Tibial artery (tissue), 4 donors: ENCODE results near the gene MAN2B2.

Experiments
- DNase-seq, 2 donors: peaks; one replicate each; pipeline ENCODE4 v3.0.0-alpha.2; 2019
- H3K27ac ChIP-seq, 2 donors: fragments of 200-600 bp; sonication (generic) in 1 of 2; 1 replicate in 1 of 2; 2 replicates in 1 of 2; pipeline ENCODE4 v1.5.1; 2018 to 2019; ENCODE audit warnings: mild to moderate bottlenecking in 1 of 2
- H3K27me3 ChIP-seq, 2 donors: fragments of 200-600 bp; sonication (generic) in 1 of 2; one replicate each; pipeline versions ENCODE4 v1.5.1 to v1.6.0; 2016 to 2019
- H3K36me3 ChIP-seq, 3 donors: fragments of 200-600 bp; sonication (generic) in 2 of 3; one replicate each; pipeline ENCODE4 v1.5.1; 2016 to 2019; ENCODE audit warnings: mild to moderate bottlenecking in 2 of 3
- H3K4me1 ChIP-seq, 4 donors: fragments of 200-600 bp; sonication (generic) in 2 of 4; 1 replicate in 3 of 4; 2 replicates in 1 of 4; pipeline ENCODE4 v1.5.1; 2016 to 2019
- H3K4me3 ChIP-seq, 2 donors: fragments of 200-600 bp; sonication (generic) in 1 of 2; 1 replicate in 1 of 2; 2 replicates in 1 of 2; pipeline ENCODE4 v1.5.1; 2018 to 2019; ENCODE audit warnings: mild to moderate bottlenecking in 2 of 2
- H3K9me3 ChIP-seq, 3 donors: fragments of 200-600 bp; sonication (generic) in 1 of 3; one replicate each; pipeline ENCODE4 v1.5.1; 2016 to 2019
- intact Hi-C: fragments of 100-400 bp; cut with DNase I; formaldehyde crosslinking; loops from one replicate; pipeline ENCODE4 v1.15.0; 2023; ENCODE audit warnings: low total_unique reads
- TF ChIP-seq, protein P1 (sequence below), 2 experiments: fragments of 200-600 bp in 1 of 2; fragments of 450-650 bp in 1 of 2; IDR thresholded peaks; one replicate each; pipeline ENCODE4 v1.5.1; 2017 to 2019; ENCODE audit warnings: antibody characterized with exemption in 2 of 2, mild to moderate bottlenecking in 1 of 2, moderate library complexity in 1 of 2

Gene MAN2B2

GRCh38 chr4:6660430-6660829, 85.4 kb downstream of the MAN2B2 start:
- Histone ChIP-seq H3K27ac (no peak overlapping the region), H3K9me3 (no peaks in the 10 kb centered on the region), H3K36me3 (no peaks in the 10 kb centered on the region), H3K27me3 (no peaks in the 10 kb centered on the region), H3K4me3 (no peak overlapping the region), H3K4me1 (peaks cover 0 to 24% (median 15%) of the 10 kb centered on the region in 4 donors)
- intact Hi-C loops: no loop called here
- TF ChIP-seq, protein P1, sequence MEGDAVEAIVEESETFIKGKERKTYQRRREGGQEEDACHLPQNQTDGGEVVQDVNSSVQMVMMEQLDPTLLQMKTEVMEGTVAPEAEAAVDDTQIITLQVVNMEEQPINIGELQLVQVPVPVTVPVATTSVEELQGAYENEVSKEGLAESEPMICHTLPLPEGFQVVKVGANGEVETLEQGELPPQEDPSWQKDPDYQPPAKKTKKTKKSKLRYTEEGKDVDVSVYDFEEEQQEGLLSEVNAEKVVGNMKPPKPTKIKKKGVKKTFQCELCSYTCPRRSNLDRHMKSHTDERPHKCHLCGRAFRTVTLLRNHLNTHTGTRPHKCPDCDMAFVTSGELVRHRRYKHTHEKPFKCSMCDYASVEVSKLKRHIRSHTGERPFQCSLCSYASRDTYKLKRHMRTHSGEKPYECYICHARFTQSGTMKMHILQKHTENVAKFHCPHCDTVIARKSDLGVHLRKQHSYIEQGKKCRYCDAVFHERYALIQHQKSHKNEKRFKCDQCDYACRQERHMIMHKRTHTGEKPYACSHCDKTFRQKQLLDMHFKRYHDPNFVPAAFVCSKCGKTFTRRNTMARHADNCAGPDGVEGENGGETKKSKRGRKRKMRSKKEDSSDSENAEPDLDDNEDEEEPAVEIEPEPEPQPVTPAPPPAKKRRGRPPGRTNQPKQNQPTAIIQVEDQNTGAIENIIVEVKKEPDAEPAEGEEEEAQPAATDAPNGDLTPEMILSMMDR (IDR thresholded peaks at IDR 0.05): no peak
- no peak for DNase-seq

DNA sequence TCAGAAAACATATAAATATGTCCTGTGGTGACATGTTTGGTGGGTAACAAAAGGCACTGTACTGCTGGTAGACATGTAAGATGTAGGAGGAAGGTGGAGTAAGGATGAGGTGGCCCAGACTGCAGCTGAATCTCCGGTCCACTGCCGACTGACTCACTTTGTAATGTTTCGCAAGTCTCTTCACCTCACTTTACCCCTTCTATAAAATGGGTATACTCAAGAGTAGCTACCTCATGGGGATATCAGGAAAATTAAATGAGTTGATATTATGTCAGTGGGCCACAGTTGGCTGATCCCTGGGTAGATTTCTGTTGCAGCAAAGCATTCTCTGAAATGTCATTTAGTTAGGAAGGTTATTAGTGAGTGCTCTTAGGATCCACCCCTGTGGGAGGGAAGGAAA, 87.6 kb downstream of the MAN2B2 start:
- H3K27ac ChIP-seq: no peak overlapping the region
- TF ChIP-seq, protein P1 (IDR thresholded peaks at IDR 0.05): no peak
- intact Hi-C loops: no loop called here
- H3K36me3 ChIP-seq: no peaks in the 10 kb centered on the region
- H3K27me3 ChIP-seq: no peaks in the 10 kb centered on the region
- H3K9me3 ChIP-seq: no peaks in the 10 kb centered on the region
- no peak for DNase-seq
- H3K4me1 ChIP-seq: peaks cover 0 to 24% (median 15%) of the 10 kb centered on the region in 4 donors
- H3K4me3 ChIP-seq: no peak overlapping the region

- peak in 1 of 2 donors; percentile 59 for DNase-seq
- Histone ChIP-seq H3K27ac (peak overlapping the region; percentile 53 to 58), H3K36me3 (no peaks in the 10 kb centered on the region), H3K27me3 (no peaks in the 10 kb centered on the region), H3K9me3 (no peaks in the 10 kb centered on the region), H3K4me3 (peak overlapping the region; percentile 46 to 55), H3K4me1 (peaks cover 0 to 24% (median 12%) of the 10 kb centered on the region in 4 donors)
- TF ChIP-seq, protein P1 (IDR thresholded peaks at IDR 0.05): no peak
- intact Hi-C loops: no loop called here
Measured at GRCh38 chr4:6663596-6664393, 88.8 kb downstream of the MAN2B2 start.

DNA sequence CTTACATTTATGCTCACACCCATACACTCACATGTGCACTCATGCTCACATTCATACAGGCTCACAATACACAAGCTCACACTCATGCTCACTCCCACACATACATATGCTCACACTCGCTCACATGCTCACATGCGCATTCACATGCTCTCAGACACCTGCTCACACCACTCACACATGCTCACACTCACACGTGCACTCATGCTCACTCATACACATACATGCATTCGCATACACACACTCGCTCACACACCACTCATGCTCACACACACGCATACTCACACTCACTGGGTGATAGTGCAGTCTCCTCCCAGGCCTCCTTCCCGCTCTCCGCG, 90.3 kb downstream of the MAN2B2 start:
- Histone ChIP-seq H3K27me3 (no peaks in the 10 kb centered on the region), H3K4me3 (no peak overlapping the region), H3K36me3 (no peaks in the 10 kb centered on the region), H3K27ac (no peak overlapping the region), H3K4me1 (peaks cover 0 to 14% (median 10%) of the 10 kb centered on the region in 4 donors), H3K9me3 (no peaks in the 10 kb centered on the region)
- peak in 1 of 2 donors; percentile 13 for DNase-seq
- intact Hi-C loops: no loop called here
- TF ChIP-seq, protein P1 (IDR thresholded peaks at IDR 0.05): no peak

DNA sequence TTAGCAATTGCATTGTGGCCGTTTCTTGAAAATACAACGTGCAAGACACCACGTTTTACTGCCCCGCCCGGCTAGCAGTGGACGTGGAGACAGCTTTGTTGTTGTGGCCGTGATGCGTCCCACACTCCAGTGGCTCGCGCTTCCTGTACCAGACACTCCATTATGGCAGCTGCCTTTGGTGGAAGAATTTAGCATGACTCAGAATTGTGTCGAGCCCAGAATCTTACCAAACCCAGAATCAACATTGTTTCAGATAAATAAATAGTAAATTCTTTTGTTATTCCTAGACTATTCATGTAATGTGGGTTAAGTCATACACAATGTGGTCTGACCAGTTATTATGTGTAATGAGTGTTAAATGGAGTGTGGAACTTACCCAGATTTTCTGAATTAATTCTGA, 93.4 kb downstream of the MAN2B2 start:
- no peaks in the 10 kb centered on the region for H3K27me3 ChIP-seq
- H3K9me3 ChIP-seq: no peaks in the 10 kb centered on the region
- intact Hi-C loops: no loop called here
- H3K4me3 ChIP-seq: no peak overlapping the region
- no peak for DNase-seq
- no peaks in the 10 kb centered on the region for H3K36me3 ChIP-seq
- TF ChIP-seq, protein P1 (IDR thresholded peaks at IDR 0.05): no peak
- no peak overlapping the region for H3K27ac ChIP-seq
- peaks cover 0 to 17% (median 14%) of the 10 kb centered on the region in 4 donors for H3K4me1 ChIP-seq
